HFFc6 (cell line): ENCODE measurements around the gene FAM234B. TPM values are rescaled to one million over a fixed set of nuclear protein-coding genes. Genes with fewer than 3 reads are reported as not detected.

Experiments
- DNase-seq: peaks from one replicate; pipeline ENCODE4 v3.0.0-alpha.2; 2018
- H3K27ac Mint-ChIP-seq: 2 replicates; pipeline ENCODE4 v1.8.0; 2020; ENCODE audit warnings: mild to moderate bottlenecking, mixed read lengths
- H3K27me3 Mint-ChIP-seq: 2 replicates; pipeline ENCODE4 v1.8.0; 2021; ENCODE audit warnings: mild to moderate bottlenecking, moderate library complexity, mixed read lengths; ENCODE audit not compliant: insufficient read depth
- H3K36me3 Mint-ChIP-seq: 2 replicates; pipeline ENCODE4 v1.8.0; 2021; ENCODE audit warnings: low read depth, mixed read lengths
- H3K4me1 Mint-ChIP-seq: 2 replicates; pipeline ENCODE4 v1.8.0; 2020; ENCODE audit warnings: low read depth, mixed read lengths
- H3K4me3 Mint-ChIP-seq: 2 replicates; pipeline ENCODE4 v1.8.0; 2020; ENCODE audit warnings: mild to moderate bottlenecking, moderate library complexity, mixed read lengths
- H3K9me3 Mint-ChIP-seq: 2 replicates; pipeline ENCODE4 v1.8.0; 2020; ENCODE audit warnings: mild to moderate bottlenecking, mixed read lengths
- total RNA-seq, 6 experiments: library from RNA; stranded (reverse); fragmentation: NEBNext Ultra II Directional; extraction: Animal tissue kit (Norgen Biotek cat#: 25700); gene quantifications; 2 replicates in 1 of 6; 3 replicates in 5 of 6; pipeline ENCODE4 v1.2.3, GENCODE V29; 2021
- TF ChIP-seq, protein P1 (sequence below): fragments of 200-600 bp; sonication (generic); IDR thresholded peaks from 2 replicates; pipeline ENCODE4 v1.5.0; 2021; ENCODE audit warnings: antibody characterized with exemption, mild to moderate bottlenecking

The FAM234B gene
- total RNA-seq, 6 experiments from 2014 or later = 3.0 to 4.6 (median 3.7) TPM

DNA sequence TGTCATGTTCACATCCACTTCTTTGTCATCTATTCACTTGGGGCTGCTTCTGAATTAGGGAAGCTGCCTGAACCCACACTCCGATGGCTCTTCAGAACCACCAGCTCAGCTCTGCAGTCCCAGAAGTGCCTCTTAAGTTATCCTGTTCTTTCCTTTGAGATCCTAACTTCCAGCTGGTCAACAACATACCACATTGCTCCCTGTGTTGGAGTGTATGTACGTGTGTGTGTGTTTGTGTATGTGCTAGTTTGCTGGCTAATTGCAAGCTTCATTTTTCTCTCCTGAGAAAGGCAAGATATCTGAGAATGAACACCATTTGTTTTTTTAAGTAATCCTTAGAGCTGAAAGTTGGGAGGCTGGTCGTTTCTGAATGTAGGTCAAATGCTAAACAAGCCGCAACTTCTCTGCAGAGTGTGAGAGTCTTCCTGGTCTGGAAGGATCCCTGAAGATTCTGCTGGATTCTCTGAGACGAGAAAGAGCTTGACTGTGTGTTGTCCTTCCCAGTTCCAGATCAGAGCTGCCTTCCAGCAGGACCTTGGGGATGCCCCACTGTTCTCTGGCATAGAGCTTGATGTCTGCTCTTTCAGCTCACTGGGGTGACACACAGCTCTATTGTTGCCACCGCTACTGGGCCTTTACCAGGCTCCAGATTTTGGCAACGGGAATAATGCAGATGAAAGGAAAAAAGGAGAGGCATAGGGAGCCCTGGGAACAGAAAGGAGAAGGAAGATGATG is 58.4 kb downstream of the FAM234B start:
- peak overlapping the region; percentile 66 for H3K4me3 Mint-ChIP-seq
- TF ChIP-seq, protein P1, sequence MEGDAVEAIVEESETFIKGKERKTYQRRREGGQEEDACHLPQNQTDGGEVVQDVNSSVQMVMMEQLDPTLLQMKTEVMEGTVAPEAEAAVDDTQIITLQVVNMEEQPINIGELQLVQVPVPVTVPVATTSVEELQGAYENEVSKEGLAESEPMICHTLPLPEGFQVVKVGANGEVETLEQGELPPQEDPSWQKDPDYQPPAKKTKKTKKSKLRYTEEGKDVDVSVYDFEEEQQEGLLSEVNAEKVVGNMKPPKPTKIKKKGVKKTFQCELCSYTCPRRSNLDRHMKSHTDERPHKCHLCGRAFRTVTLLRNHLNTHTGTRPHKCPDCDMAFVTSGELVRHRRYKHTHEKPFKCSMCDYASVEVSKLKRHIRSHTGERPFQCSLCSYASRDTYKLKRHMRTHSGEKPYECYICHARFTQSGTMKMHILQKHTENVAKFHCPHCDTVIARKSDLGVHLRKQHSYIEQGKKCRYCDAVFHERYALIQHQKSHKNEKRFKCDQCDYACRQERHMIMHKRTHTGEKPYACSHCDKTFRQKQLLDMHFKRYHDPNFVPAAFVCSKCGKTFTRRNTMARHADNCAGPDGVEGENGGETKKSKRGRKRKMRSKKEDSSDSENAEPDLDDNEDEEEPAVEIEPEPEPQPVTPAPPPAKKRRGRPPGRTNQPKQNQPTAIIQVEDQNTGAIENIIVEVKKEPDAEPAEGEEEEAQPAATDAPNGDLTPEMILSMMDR = no peak
- H3K27ac Mint-ChIP-seq = peak overlapping the region; percentile 99
- DNase-seq = peak; percentile 39
- no peaks in the 10 kb centered on the region for H3K36me3 Mint-ChIP-seq
- H3K9me3 Mint-ChIP-seq = no peaks in the 10 kb centered on the region
- no peaks in the 10 kb centered on the region; the same call in 1 of the 2 replicates for H3K27me3 Mint-ChIP-seq
- peaks cover 59% of the 10 kb centered on the region for H3K4me1 Mint-ChIP-seq

DNA sequence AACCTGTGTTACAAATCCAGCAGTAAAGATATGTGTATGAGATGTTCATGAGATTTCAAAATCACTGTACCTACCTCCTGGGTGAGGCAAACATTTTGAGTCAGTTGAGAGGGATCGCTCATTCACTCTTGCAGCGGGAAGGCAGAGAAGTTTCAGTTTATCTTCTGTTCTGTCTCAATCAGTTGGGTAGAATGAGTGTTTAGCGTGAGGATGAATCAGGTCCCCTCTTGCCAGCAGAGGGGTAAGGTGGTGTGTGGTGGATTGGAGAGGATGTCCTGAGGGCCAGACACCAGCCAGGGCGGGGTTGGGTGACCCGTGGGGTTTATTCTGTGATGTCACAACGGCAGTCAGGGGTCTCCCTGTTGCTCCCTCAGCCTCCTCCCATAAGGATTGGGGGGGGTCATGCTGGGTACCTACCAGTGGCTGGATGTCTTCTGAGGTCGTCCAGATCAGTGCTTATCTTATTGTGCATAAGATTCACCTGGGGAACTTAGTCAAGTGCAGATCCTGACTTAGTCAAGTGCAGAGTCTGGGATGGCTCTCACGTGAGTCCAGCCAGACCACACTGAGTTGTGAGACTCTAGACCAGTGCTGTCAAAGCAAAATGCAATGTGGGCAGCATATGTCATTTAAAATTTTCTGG is 59.3 kb downstream of the FAM234B start, which contains the start of gene GSG1:
Gene GSG1, minus strand, starts transcription at position 277 of the 643 bp plus-strand sequence. Its CDS starts 155 bp downstream, at position 122.
- Mint-ChIP-seq H3K4me3 (peak within 1 kb of the TSS; percentile 66), H3K36me3 (peaks cover 6% of the 10 kb centered on the region), H3K27ac (peak within 1 kb of the TSS; percentile 99), H3K27me3 (no peaks in the 10 kb centered on the region; the same call in 1 of the 2 replicates), H3K4me1 (peaks cover 50% of the 10 kb centered on the region), H3K9me3 (no peaks in the 10 kb centered on the region)
- DNase-seq = peak; percentile 49
- TF ChIP-seq, protein P1 = no peak; the same call in 1 of the 2 replicates

DNA sequence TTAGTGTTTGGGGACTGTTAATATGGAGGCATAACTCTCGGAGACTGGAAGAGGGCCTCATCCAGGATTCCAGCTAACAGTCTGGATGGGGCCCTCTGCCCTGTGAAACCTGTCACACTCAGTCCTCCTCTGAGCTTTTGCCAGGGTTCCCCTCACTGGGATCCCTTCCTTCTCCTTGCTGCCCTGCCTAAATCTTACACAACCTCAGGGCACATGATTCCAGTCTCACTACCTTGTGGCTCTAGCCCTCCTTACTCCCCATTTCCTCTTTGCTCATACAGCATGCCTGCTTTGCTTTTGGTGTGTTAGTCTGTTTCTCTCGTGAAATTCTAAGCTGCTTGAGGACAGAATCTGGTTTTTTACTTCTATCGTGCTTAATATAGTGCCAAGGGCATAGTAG is 60.2 kb downstream of the FAM234B start:
- Mint-ChIP-seq H3K27me3 (no peaks in the 10 kb centered on the region; the same call in 1 of the 2 replicates), H3K4me1 (peaks cover 41% of the 10 kb centered on the region), H3K9me3 (no peaks in the 10 kb centered on the region), H3K36me3 (peaks cover 8% of the 10 kb centered on the region), H3K4me3 (no peak overlapping the region), H3K27ac (no peak overlapping the region)
- TF ChIP-seq, protein P1 = no peak
- DNase-seq = no peak

DNA sequence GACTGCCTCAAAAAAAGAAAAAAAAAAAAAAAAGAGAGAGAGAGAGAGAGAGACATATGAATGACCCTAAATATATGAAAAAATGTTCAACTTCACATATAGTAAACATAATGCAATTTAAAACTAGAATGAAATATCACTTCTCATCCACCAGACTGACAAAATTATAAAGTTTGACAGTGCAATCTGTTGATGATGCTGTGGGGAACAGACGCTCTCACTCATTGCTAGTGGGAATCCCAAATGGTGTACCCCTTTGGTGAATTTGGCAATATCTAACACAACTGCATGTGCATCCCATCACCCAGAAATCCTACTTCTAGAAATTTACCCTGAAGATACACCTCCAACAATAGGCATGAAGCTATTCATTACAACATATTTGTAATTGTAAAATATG is 61.6 kb downstream of the FAM234B start:
- Mint-ChIP-seq H3K9me3 (no peaks in the 10 kb centered on the region), H3K36me3 (peaks cover 12% of the 10 kb centered on the region), H3K4me3 (no peak overlapping the region), H3K27ac (no peak overlapping the region), H3K4me1 (peaks cover 33% of the 10 kb centered on the region), H3K27me3 (no peaks in the 10 kb centered on the region)
- TF ChIP-seq, protein P1 = no peak
- DNase-seq = no peak

DNA sequence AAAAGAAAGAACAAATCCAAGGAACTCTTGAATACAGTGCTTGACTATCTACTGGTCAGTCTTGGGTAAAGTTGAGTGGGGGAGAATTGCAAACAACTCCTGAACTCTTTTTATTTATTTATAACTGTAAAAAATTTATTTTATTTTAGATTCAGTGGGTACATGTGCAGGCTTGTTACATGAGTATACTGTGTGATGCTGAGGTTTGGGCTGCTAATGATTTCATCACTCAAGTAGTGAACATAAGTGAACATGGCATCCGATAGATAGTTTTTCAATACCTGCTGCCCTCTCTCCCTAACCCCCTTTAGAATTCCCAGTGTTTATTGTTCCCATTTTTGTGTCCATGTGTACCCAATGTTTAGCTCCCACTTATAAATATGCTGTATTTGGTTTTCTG is 62.5 kb downstream of the FAM234B start:
- peaks cover under 1% of the 10 kb centered on the region; the same call in 1 of the 2 replicates for H3K9me3 Mint-ChIP-seq
- H3K36me3 Mint-ChIP-seq = peaks cover 12% of the 10 kb centered on the region
- no peak overlapping the region for H3K4me3 Mint-ChIP-seq
- H3K4me1 Mint-ChIP-seq = peaks cover 28% of the 10 kb centered on the region
- H3K27me3 Mint-ChIP-seq = no peaks in the 10 kb centered on the region
- DNase-seq = no peak
- TF ChIP-seq, protein P1 = no peak
- H3K27ac Mint-ChIP-seq = no peak overlapping the region
